Stimulated activated CD8-positive, alpha-beta memory T cell treated with anti-CD3 and anti-CD28 coated beads, Interleukin-12 subunit alpha, Interleukin-12 subunit beta, amount 100 ng/mL, for 1 hour (primary cell): ENCODE measurements around the gene PLAAT4.
"Not testable (repeated sequence)": the region's sequence is repeated elsewhere in the genome, so short reads cannot be mapped to it uniquely, and the experiment has no call there.

Source experiments
- DNase-seq: peaks from one replicate; pipeline ENCODE4 v3.0.0-alpha.2; 2020; ENCODE audit warnings: low read depth

Gene PLAAT4

GRCh38 chr11:63572026-63572688, 35.5 kb downstream of the PLAAT4 start:
- DNase-seq: no peak

- DNase-seq: no peak
Observed at GRCh38 chr11:63573881-63574855, 37.6 kb downstream of the PLAAT4 start.

- no peak for DNase-seq
Observed at GRCh38 chr11:63574856-63575602, 38.4 kb downstream of the PLAAT4 start.

DNA sequence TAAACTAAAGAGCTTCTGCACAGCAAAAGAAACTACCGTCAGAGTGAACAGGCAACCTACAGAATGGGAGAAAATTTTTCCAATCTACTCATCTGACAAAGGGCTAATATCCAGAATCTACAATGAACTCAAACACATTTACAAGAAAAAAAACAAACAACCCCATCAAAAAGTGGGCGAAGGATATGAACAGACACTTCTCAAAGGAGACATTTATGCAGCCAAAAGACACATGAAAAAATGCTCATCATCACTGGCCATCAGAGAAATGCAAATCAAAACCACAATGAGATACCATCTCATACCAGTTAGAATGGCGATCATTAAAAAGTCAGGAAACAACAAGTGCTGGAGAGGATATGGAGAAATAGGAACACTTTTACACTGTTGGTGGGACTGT, 42.3 kb downstream of the PLAAT4 start:
- not testable (repeated sequence) for DNase-seq

- DNase-seq: not testable (repeated sequence)
Observed at GRCh38 chr11:63581224-63581623, 44.6 kb downstream of the PLAAT4 start.

GRCh38 chr11:63583357-63583677, 46.7 kb downstream of the PLAAT4 start:
- no peak for DNase-seq

DNA sequence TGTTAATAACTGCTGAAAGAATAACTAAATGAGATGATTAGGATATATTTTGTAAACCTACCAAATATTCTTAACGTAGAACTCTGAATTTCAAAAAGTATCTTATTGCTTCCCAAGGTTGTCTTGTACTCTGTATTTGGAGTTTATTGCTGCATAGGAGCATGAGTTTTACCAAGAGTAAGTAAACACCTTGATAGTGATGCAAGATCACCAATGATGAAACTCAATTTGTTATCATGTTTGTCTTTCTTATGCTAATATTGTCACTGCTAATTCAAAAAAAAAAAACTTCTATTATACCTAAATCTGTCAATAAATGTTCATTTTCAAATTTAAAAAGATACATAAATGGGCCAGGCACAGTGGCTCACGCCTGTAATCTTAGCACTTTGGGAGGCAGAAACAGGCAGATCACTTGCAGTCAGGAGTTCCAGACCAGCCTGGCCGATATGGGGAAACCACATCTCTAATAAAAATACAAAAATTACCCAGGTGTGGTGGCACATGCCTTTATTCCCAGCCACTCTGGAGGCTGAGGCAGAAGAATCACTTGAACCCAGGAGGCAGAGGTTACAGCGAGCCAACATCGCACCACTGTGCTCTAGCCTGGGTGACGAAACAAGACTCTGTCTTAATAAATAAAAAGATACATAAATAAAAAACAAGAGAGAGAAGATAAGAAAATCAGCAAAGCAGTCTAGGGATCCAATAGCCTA, 50.0 kb downstream of the PLAAT4 start:
- no peak for DNase-seq

GRCh38 chr11:63589000-63589399, 52.4 kb downstream of the PLAAT4 start:
- DNase-seq: no peak

DNA sequence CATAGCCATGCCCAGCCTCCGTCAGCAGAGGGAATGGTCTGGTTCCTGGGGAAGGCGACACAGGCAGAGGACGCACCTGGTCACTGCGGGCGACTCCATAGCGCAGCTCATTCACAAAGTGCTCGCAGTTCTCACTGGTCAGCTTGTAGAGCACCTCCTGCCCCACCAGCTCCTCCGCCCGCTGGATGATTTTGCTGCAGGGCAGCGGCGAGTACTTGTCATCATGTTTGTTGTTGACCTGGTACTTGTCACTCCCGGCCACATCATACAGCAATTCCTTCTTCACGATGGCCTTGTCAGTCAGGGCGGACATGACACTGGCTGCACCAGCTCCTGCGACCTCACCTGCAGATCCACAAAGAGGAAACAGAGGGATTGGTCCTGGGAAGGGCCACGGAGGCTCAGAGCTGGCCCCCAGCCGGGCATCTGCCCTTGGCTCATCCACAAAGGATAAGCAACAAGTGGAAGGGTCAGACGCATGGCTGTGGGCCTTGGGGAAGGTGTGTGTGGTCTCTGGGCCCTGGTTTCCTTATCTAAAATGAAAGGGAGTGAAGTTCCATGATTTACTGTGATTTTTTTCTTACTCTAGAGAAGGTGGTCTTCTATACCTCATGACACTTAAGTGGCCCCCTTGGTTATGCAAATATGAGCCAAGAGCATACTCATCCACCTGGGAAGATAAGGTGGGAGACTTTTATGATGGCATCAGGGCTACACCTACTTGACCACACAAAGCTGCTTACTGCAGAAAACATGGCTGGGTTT, 53.6 kb downstream of the PLAAT4 start:
- no peak for DNase-seq

DNA sequence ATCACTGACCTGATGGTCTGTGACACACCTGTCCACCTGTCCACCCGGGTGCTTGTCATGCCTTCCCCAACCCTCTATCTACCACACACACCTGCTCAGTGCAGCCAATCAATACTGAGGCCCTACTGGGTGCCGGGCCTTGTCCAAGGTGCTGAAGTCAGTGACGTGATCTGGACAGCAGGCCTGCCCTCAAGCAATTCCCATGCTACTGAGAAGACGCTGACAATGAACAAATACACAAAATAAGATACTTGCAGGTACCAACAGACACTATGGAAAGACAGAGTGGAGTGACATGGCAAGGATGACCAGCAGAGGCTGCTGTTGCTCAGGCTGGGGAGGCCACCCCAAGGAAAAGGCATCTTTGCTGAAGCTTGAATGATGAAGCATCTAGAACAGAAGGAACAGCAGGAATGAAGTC, 56.4 kb downstream of the PLAAT4 start:
- DNase-seq: no peak

- DNase-seq: no peak
Observed at GRCh38 chr11:63595296-63595695, 58.7 kb downstream of the PLAAT4 start.
